Measurements from ENCODE around the gene STK17B.

The STK17B gene

DNA sequence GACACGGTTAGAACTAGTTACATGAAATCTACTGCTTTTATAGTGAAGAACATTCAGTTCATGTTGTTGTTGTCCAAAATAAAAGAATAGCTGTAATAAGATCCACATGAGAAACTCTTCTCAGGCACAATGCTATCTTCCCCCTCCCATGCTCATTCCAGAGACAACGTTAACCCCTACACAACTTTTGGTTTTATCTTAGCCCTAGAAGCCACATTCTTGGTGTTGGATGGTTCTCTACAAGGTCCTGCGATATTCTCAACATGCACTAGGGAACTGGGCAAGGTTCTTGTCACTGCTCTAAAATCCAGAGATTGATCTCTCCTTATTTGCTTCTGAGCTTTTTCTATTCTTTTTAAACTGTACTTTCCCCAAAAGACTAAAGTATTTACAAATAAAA is 51.5 kb downstream of the STK17B start:
- Histone ChIP-seq H3K36me3 (ENCODE audit: control insufficient read depth, low read length) (no peaks in the 10 kb centered on the region), H3K4me3 (ENCODE audit: low read length) (no peak overlapping the region), H3F3A (ENCODE audit: control insufficient read depth, insufficient read depth) (no peaks in the 10 kb centered on the region), H3K27me3 (ENCODE audit: control insufficient read depth, low read length) (no peaks in the 10 kb centered on the region), H3K4me1 (ENCODE audit: control insufficient read depth, low read length) (no peaks in the 10 kb centered on the region), H4K20me1 (ENCODE audit: control insufficient read depth, insufficient read depth, low read depth, low read length) (no peaks in the 10 kb centered on the region), H3K4me2 (ENCODE audit: low read length) (no peak overlapping the region), H3K9me3 (ENCODE audit: control insufficient read depth, insufficient read depth, low read length) (no peaks in the 10 kb centered on the region), H3K79me2 (ENCODE audit: control insufficient read depth, low read length) (no peaks in the 10 kb centered on the region), H3K27ac (ENCODE audit: low read depth, low read length) (no peak overlapping the region), H3K9me2 (replicated peaks; ENCODE audit: control insufficient read depth, low read length) (no peaks in the 10 kb centered on the region)
- TF ChIP-seq, protein P1, sequence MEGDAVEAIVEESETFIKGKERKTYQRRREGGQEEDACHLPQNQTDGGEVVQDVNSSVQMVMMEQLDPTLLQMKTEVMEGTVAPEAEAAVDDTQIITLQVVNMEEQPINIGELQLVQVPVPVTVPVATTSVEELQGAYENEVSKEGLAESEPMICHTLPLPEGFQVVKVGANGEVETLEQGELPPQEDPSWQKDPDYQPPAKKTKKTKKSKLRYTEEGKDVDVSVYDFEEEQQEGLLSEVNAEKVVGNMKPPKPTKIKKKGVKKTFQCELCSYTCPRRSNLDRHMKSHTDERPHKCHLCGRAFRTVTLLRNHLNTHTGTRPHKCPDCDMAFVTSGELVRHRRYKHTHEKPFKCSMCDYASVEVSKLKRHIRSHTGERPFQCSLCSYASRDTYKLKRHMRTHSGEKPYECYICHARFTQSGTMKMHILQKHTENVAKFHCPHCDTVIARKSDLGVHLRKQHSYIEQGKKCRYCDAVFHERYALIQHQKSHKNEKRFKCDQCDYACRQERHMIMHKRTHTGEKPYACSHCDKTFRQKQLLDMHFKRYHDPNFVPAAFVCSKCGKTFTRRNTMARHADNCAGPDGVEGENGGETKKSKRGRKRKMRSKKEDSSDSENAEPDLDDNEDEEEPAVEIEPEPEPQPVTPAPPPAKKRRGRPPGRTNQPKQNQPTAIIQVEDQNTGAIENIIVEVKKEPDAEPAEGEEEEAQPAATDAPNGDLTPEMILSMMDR (IDR thresholded peaks at IDR 0.05; ENCODE audit: low read depth, low read length, poor library complexity, severe bottlenecking): no peak
- no peak for TF ChIP-seq EZH2phosphoT487 (IDR thresholded peaks at IDR 0.05; ENCODE audit: borderline replicate concordance, low read length)

DNA sequence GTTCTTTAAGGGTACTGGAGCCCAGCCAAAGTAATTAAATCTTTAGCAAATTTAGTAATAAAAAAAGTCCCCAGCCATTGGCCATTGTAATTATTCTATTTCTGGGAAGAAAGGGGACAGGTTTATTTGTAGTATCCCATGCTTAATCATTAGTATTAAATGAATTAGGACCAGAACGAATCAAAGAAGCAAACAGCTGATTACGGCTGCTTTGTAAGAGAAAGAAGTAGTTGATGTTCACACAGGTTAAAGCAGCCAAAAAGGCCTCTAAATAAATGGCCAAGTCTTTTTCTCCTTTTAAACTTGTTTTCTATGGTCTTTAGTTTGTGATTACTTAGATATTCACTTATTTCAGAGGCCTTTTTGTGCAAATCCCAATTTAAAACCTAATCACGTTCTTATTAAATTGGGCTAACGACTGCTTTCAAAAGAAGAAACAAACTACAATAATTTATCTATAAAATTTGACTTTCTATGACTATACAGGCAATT is 54.1 kb downstream of the STK17B start:
- Histone ChIP-seq H3K27me3 (ENCODE audit: control insufficient read depth, low read length) (no peaks in the 10 kb centered on the region), H3K9me3 (ENCODE audit: control insufficient read depth, insufficient read depth, low read length) (no peaks in the 10 kb centered on the region), H3K27ac (ENCODE audit: low read depth, low read length) (no peak overlapping the region), H3K9me2 (replicated peaks; ENCODE audit: control insufficient read depth, low read length) (no peaks in the 10 kb centered on the region), H3K4me2 (ENCODE audit: low read length) (no peak overlapping the region), H3K4me1 (ENCODE audit: control insufficient read depth, low read length) (peaks cover 8% of the 10 kb centered on the region), H3K79me2 (ENCODE audit: control insufficient read depth, low read length) (no peaks in the 10 kb centered on the region), H3F3A (ENCODE audit: control insufficient read depth, insufficient read depth) (no peaks in the 10 kb centered on the region), H3K36me3 (ENCODE audit: control insufficient read depth, low read length) (no peaks in the 10 kb centered on the region), H4K20me1 (ENCODE audit: control insufficient read depth, insufficient read depth, low read depth, low read length) (no peaks in the 10 kb centered on the region), H3K4me3 (ENCODE audit: low read length) (no peak overlapping the region)
- TF ChIP-seq, protein P1 (IDR thresholded peaks at IDR 0.05; ENCODE audit: low read depth, low read length, poor library complexity, severe bottlenecking): no peak
- no peak for TF ChIP-seq EZH2phosphoT487 (IDR thresholded peaks at IDR 0.05; ENCODE audit: borderline replicate concordance, low read length)

DNA sequence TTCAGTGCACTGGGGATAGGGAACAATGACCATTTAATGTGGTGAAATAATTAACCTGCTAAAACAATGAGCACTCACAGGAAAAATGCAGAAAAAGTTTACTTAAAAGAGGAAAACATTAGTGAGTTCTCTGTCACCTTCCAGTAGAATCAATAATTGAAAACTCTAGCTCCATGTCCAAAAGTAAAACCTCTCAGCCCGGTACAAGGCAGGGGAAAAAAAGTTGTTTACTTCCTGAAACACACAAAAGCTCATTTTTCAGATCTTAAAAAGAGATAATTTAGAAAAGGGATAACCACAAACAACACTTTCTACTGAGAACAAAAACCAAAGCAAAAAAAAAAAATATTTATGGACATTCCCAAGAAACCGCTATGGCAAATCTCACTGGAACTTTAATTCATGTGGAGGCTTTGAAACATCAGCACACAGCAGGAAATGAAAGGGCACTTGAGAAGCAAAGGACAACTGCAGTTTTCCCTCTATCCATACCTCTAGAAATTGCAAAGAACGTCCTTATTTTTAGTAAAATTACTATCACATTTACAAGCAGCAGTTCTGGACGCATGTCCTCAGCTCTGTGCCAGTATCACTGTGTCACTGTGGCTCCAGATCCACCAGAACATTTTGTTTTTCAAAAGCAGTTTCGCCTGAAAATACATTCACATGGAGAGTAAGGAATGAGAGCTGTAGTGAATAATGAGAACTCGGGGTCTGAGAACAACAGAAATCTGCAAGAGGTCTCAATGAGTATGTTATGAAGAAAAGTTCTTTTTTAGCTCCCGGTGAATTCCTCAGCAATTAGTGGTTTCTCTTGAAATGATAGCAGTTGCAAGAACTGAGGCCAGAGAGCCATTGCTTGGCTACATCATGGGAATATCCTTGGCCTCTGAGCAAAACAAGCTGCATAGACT is 58.1 kb downstream of the STK17B start:
- TF ChIP-seq EZH2phosphoT487 (IDR thresholded peaks at IDR 0.05; ENCODE audit: borderline replicate concordance, low read length): no peak
- TF ChIP-seq, protein P1 (IDR thresholded peaks at IDR 0.05; ENCODE audit: low read depth, low read length, poor library complexity, severe bottlenecking): no peak
- no peaks in the 10 kb centered on the region for H4K20me1 ChIP-seq (ENCODE audit: control insufficient read depth, insufficient read depth, low read depth, low read length)
- H3K4me1 ChIP-seq (ENCODE audit: control insufficient read depth, low read length): peaks cover 11% of the 10 kb centered on the region
- no peaks in the 10 kb centered on the region for H3K9me2 ChIP-seq (replicated peaks; ENCODE audit: control insufficient read depth, low read length)
- H3K4me3 ChIP-seq (ENCODE audit: low read length): no peak overlapping the region
- H3F3A ChIP-seq (ENCODE audit: control insufficient read depth, insufficient read depth): no peaks in the 10 kb centered on the region
- no peaks in the 10 kb centered on the region for H3K79me2 ChIP-seq (ENCODE audit: control insufficient read depth, low read length)
- H3K9me3 ChIP-seq (ENCODE audit: control insufficient read depth, insufficient read depth, low read length): no peaks in the 10 kb centered on the region
- no peaks in the 10 kb centered on the region for H3K36me3 ChIP-seq (ENCODE audit: control insufficient read depth, low read length)
- no peaks in the 10 kb centered on the region for H3K27me3 ChIP-seq (ENCODE audit: control insufficient read depth, low read length)
- H3K27ac ChIP-seq (ENCODE audit: low read depth, low read length): no peak overlapping the region
- H3K4me2 ChIP-seq (ENCODE audit: low read length): no peak overlapping the region
